ENCODE data around the gene DSG4.

Gene DSG4

DNA sequence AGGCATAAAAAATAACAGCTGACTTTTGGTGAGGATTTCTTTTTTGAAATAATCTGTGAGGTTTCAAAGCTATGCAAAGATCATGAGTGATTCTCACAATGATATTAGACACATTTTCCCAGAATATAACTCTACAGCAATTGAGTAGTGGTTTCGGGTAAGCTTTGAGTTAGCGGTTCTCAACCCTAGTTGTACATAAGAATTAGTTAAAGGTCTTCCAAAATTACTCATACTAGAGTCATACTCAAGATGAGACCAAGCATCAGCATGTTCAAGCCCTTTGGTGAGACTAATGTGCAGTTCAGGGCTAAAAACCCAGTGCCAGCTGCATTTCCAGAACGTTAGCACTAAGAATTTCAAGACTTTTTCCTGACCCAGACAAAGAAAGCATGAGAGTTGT, 31.1 kb downstream of the DSG4 start:
- no peak for DNase-seq (ENCODE audit: low read depth)

DNA sequence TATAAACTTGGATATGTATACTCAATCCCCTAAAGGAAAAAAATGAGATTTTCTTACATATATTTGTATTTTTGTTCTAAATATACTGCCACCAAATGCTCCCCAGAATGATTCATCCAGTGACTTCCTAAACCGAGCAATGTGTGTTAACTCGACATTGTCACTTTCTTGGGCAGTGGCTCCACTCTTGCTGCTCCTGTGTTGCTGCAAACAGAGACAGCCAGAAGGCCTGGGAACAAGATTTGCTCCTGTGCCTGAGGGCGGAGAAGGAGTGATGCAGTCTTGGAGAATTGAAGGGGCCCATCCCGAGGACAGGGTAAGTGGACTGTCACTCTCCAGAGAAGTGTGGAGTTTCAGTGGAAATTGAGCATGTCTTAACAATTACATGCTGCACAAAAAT, 32.7 kb downstream of the DSG4 start:
- DNase-seq (ENCODE audit: low read depth) = no peak

DNA sequence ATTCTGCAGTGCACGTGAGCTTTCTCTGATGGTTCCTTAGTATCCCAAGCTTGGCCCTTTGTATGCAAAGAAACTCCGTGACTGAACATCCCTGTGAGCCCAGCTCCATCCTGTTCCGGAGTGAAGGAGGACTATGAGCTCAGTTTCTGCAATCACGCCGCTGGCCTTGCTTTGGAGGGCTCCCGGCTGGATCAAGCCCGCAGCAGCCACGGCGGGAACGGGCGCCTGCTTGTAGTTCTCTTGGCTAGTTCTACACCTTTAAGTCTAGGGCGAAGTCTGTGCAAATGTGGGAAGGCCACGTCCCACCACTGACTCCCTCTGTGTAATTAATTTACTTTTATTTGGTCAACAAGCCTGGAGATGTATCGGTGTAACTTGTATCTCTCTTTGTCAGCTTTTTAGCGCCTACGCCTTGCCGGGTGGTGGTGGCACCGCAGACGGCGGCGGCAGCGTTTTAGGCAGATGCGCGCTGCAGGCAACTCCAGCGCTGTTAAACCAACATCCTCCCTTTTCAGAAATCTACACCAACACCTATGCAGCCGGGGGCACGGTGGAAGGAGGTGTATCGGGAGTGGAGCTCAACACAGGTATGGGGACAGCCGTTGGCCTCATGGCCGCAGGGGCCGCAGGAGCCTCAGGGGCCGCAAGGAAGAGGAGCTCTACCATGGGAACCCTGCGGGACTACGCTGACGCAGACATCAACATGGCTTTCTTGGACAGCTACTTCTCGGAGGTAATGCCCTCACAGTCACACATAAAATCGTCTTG, 34.3 kb downstream of the DSG4 start:
- DNase-seq (ENCODE audit: low read depth) = no peak

DNA sequence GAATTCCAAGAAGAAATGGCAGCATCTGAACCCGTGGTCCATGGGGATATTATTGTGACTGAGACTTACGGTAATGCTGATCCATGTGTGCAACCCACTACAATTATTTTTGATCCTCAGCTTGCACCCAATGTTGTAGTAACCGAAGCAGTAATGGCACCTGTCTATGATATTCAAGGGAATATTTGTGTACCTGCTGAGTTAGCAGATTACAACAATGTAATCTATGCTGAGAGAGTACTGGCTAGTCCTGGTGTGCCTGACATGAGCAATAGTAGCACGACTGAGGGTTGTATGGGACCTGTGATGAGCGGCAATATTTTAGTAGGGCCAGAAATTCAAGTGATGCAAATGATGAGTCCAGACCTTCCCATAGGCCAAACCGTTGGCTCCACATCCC, 36.6 kb downstream of the DSG4 start:
- DNase-seq (ENCODE audit: low read depth) = no peak

DNA sequence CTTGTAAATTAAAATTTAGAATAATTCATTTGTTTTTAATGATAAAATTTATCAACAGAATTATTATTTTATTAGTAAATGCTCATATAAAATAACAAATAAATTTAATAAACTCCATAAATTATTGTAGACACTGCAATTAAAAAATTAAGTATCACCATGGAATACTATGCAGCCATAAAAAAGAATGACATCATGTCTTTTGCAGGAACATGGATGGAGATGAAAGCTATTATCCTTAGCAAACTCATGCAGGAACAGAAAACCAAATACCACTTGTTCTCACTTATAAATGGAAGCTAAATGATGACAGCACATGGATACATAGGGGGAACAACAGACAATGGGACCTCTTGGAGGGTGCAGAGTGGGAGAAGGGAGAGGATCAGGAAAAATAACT, 41.3 kb downstream of the DSG4 start:
- no peak for DNase-seq (ENCODE audit: low read depth)

DNA sequence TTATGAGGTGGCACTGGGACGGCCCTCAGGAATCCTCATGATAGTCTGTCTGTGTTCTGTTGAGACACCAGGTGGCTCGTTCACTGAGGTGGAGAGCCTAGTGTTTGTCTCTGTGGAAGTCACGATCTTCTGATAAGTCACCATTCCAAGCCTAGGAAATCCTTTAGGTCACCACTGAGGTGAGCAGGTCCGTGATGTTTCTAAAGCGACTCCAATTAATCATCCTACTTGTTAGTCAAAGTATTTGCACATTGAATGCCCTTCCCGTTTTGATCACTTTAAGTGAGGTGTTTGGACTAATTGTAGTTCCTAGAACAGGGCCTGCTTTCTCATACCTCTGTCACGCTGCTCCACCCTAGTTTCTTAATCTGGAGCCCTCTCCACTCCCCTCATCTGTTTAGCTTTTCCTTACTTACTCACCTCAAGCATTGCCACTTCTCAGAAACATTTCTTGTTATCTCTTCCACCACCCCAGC, 42.9 kb downstream of the DSG4 start:
- no peak for DNase-seq (ENCODE audit: low read depth)

- no peak for DNase-seq (ENCODE audit: low read depth)
Observed at GRCh38 chr18:31420032-31420431, 43.5 kb downstream of the DSG4 start.

DNA sequence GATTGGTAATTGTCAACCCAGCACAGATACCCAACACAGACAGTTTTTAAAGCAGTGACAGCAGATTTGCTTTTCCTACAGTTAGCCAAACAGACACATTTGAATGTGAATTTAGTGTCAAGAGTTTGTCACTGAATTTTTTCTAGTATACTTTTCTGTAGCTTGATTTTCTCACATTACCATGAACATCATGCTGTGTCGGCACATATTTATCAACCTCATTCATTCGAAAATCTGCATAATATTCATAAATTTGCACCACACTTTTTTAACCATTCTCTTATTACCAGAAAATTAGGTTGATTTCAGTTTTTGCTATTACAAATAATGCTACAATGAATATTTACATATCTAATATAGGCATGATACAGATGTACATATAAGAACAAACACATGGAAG, 43.9 kb downstream of the DSG4 start:
- no peak for DNase-seq (ENCODE audit: low read depth)

DNA sequence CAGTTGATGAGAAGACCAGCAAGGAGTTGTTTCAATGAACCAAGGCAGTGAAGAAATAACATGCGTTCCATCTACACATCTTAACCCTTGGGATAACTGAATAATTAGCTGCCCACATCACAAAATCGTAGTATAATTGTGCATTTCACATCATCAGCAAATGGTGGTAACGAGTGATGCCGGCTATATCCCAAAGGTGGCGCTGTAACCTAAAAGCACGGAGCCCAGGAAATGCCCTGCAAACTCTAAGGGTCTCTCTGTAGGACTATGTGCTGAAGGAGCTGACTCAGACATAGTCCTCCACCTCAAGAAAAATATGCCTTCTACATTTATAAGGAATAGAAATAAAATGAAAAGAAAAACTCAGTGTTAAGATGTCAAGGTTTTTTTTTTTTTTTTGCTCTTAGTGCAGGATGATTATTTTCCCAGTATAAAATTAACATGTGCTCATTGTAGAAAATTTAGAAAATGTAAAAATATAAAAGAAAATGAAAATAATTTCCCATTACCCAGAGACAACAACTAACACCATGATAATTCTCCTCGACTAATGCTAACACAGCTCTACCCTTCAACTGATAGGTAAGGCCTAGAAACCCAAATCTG, 47.9 kb downstream of the DSG4 start:
- DNase-seq (ENCODE audit: low read depth) = no peak

DNA sequence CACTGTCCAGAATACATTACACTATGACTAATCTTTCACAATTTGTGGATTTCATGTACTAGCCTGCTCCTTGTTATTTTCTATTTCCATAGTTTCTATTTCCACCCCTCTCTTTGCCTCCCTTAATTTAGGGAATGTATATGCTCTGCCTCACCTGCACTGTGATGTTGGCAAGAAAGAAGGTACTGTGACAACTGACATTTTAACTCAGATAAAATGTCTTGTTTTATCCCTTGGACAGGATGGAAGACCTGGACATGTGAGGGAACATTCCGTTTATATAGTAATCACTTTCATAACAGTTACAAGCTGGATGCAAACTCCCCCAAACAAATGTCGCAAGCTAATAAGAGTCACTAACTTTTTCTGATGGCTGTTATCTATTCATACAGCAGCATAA, 49.4 kb downstream of the DSG4 start:
- DNase-seq (ENCODE audit: low read depth) = no peak

DNA sequence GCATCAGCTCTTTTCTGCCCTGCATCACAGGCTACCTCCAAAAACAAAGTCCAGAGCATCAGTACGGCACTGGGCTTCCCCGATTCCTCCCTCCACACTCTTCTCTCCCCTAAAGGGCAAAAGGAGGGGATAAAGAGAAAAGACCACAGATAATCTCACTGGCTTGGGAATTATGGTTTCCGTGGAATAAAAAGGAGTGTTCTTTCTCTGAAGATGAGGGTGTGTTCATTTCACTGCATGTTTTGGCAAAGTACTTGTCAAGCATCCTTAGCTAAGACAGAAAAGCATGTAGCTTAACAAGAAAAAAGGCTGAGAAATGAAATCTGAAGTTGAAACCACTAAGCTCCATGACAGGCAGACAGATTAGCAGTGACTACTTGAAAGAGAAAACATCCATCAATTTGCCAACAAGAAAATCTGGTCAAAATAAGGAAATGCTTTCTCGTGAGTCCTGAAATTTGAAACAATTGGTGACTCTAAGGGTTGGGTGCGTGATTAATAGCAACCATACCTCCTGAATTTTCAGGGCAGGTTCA, 50.4 kb downstream of the DSG4 start:
- DNase-seq (ENCODE audit: low read depth) = no peak

- no peak for DNase-seq (ENCODE audit: low read depth)
Observed at GRCh38 chr18:31428211-31428610, 51.6 kb downstream of the DSG4 start.

- no peak for DNase-seq (ENCODE audit: low read depth)
Observed at GRCh38 chr18:31429623-31430022, 53.0 kb downstream of the DSG4 start.

DNA sequence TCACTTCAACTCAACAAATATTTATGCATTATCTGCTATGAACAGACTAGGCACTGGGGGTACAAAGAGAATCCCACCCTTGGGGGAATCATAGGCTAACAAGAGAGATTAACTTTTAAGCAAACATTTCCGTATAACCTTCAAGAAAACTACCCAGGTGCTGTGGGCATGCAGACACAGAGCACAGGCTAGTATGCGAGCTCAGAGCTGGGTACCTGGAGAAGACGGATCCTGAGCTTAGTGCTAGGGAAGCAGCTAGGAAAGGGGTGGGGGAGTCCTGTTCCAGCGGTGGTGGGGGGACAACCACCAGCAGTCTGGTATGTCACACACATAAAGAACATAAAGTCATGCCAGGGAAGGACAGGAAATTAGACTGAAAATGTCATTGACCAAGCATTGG, 53.5 kb downstream of the DSG4 start:
- DNase-seq (ENCODE audit: low read depth) = no peak

DNA sequence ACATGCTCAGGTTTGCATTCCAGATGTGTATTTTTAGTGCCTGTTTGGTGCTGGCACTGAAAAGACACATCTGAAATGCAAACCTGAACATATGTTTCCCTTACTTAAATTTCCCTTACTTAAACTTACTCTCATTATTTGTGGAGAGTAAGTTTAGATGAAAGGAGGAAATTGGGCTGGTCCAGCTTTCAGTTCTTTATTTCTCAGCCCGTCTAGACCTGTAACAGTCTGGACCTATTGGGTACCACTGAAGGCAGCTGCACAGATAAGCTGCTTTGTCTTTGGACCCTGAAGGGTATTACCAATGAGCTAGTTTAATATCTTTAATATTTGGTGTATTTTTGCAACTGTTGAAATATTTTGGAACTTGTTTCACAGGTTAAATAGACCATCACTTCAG, 54.0 kb downstream of the DSG4 start:
- no peak for DNase-seq (ENCODE audit: low read depth)

DNA sequence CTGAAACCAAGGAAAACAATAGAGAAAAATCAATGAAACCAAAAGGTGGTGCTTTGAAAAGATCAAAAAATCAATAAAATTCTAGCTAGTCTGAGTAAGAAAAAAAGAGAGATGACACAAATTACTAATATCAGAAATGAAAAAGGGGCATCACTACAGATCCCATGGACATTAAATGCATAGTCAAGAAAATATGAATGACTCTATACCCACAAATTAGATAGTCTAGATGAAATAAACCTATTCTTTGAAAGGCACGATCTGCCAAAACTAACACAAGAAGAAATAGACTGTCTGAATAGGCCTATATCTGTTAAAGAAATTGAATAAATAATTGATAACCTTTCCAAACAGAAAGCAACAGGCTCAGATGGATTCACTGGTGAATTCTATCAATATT, 55.7 kb downstream of the DSG4 start:
- DNase-seq (ENCODE audit: low read depth) = no peak

DNA sequence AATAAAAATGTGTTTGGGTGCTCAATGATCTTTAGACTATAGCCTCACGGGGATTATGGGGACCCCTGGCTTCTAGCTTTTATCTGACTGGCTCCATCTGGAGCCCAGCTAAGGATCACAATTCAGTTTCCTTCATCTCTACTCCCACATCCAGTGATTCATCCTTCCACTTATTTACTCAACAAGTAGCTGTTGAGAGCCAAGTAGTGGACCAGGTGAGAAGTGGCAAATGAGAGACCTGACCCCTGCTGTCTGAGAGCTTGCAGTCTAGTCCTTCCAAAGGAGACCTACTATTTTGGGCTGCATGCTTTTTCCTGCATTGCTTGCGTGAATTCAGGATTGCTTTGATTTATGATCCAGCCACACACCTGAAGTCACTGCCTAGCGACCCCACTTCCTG, 60.2 kb downstream of the DSG4 start:
- DNase-seq (ENCODE audit: low read depth) = no peak

GRCh38 chr18:31438402-31438801, 61.8 kb downstream of the DSG4 start:
- no peak for DNase-seq (ENCODE audit: low read depth)

- DNase-seq (ENCODE audit: low read depth) = no peak
Observed at GRCh38 chr18:31439807-31440325, 63.3 kb downstream of the DSG4 start.

DNA sequence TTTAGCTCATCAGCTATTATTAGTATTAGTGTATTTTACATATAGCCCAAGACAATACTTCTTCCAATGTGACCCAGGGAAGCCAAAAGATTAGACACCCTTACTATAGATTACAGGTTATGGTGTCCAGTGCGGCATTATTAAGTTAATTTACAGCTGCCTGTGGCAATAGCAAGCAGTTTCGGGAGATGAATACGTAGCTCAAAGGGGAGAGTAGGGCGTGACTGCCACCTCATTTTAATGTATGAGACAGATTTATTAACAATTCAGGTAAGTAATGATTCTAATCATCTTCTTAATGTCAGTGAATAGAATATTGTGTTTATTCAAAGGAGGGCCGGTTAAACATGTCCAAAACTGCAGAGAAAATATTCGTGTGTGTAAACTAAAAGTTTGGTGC, 64.2 kb downstream of the DSG4 start:
- no peak for DNase-seq (ENCODE audit: low read depth)

- DNase-seq (ENCODE audit: low read depth) = no peak
Observed at GRCh38 chr18:31441493-31441892, 64.9 kb downstream of the DSG4 start.

DNA sequence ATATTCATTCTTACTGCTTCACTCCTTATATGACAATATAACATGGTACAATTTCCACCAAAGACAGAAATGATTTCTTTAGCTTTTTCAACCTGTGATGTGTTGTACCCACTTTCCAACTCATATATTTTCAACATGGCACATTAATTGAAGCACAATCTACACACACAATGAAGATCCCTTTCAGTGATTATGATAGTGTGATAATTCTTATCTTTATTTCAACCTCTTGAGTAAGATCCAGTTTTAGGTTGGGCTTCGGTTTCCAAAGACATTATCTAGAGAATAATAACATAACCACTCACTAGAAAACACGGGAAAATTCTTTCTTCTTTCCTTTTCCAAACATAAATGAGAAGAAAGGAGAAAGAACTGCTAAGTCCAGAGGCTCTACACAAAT, 67.6 kb downstream of the DSG4 start:
- DNase-seq (ENCODE audit: low read depth) = no peak

DNA sequence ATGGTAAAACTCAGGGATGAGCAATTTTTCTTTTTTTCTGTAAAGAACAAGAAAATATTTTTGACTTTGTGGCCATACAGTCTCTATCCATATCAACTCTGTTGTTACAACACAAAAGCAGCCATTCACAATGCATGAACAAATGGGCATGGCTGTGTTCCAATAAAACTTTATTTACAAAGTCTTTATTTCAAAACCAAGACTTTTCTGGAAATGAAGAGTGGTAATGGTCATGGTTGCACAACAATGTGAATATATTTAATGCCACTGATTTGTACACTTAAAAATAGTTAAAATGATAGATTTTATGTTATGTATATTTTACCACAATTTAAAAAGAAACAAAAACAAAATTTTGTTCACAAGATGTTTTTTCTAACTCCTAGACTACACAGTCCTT, 69.3 kb downstream of the DSG4 start:
- no peak for DNase-seq (ENCODE audit: low read depth)

DNA sequence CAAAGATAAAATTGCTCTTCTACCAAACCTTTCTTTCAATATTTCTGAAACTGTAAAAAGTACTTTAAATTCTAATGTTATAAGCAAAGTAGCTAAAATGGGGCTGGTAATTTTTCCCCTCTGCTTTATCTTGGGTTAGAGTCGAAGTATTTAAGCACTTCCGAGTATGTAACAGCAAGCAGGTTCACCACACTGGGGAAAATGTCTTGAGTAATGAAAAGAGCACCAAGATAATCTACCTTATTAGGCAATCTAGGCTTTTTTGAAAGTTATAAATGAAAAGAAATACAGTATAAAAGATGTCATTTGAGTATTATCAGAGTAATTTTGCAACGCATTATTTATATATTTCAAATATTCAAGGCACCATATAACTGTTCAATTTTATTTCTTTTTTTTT, 70.3 kb downstream of the DSG4 start:
- no peak for DNase-seq (ENCODE audit: low read depth)
